Neural progenitor cell (in vitro differentiated cells): ENCODE results near the gene LARP6. TPM values are rescaled to one million over a fixed set of nuclear protein-coding genes. Genes with fewer than 3 reads are reported as not detected.
A peak's percentile ranks its signal among the peaks of the same experiment; 100 is the strongest.

Experiments used
- DNase-seq: peaks from one replicate; pipeline ENCODE4 v3.0.0-alpha.2; 2016; ENCODE audit warnings: low spot score
- H2AFZ ChIP-seq: fragments of 200-600 bp; sonication (generic); replicated peaks from 2 replicates; pipeline ENCODE4 v1.6.1; 2016; ENCODE audit warnings: antibody characterized with exemption
- H3F3A ChIP-seq: fragments of 200-600 bp; sonication (generic); 2 replicates; pipeline ENCODE4 v1.6.1; 2016; ENCODE audit warnings: antibody characterized with exemption, low read depth
- H3K27ac ChIP-seq: fragments of 200-600 bp; sonication (generic); 2 replicates; pipeline ENCODE4 v1.5.1; 2016; ENCODE audit warnings: mild to moderate bottlenecking
- H3K27me3 ChIP-seq: fragments of 200-600 bp; sonication (generic); 2 replicates; pipeline ENCODE4 v1.6.1; 2016; ENCODE audit warnings: mild to moderate bottlenecking, moderate library complexity
- H3K36me3 ChIP-seq: fragments of 200-600 bp; sonication (generic); 2 replicates; pipeline ENCODE4 v1.5.1; 2016
- H3K4me1 ChIP-seq: fragments of 200-600 bp; sonication (generic); 2 replicates; pipeline ENCODE4 v1.6.1; 2016; ENCODE audit warnings: mixed run types
- H3K4me2 ChIP-seq: fragments of 200-600 bp; sonication (generic); 2 replicates; pipeline ENCODE4 v1.6.1; 2016
- H3K4me3 ChIP-seq: fragments of 200-600 bp; sonication (generic); 2 replicates; pipeline ENCODE4 v1.5.1; 2016
- H3K79me2 ChIP-seq: fragments of 200-600 bp; sonication (generic); 2 replicates; pipeline ENCODE4 v1.6.1; 2016; ENCODE audit warnings: low read depth
- H3K9ac ChIP-seq: fragments of 200-600 bp; sonication (generic); 2 replicates; pipeline ENCODE4 v1.6.1; 2016
- H3K9me3 ChIP-seq: fragments of 200-600 bp; sonication (generic); 2 replicates; pipeline ENCODE4 v1.5.1; 2016; ENCODE audit warnings: low read depth
- H4K20me1 ChIP-seq: fragments of 200-600 bp; sonication (generic); 2 replicates; pipeline ENCODE4 v1.6.1; 2016; ENCODE audit warnings: low read depth
- H3K27ac Mint-ChIP-seq: 3 replicates; pipeline ENCODE4 v1.8.0; 2021; ENCODE audit warnings: mixed read lengths
- H3K27me3 Mint-ChIP-seq: 2 replicates; pipeline ENCODE4 v1.8.0; 2022; ENCODE audit warnings: low read depth, mild to moderate bottlenecking, inconsistent platforms, moderate library complexity, mixed read lengths; ENCODE audit not compliant: insufficient read depth
- H3K36me3 Mint-ChIP-seq: 3 replicates; pipeline ENCODE4 v1.8.0; 2021; ENCODE audit warnings: mixed read lengths
- H3K4me1 Mint-ChIP-seq: 3 replicates; pipeline ENCODE4 v1.8.0; 2021; ENCODE audit warnings: mixed read lengths
- H3K4me3 Mint-ChIP-seq: 3 replicates; pipeline ENCODE4 v1.8.0; 2021; ENCODE audit warnings: mild to moderate bottlenecking, moderate library complexity, mixed read lengths
- H3K9me3 Mint-ChIP-seq: 3 replicates; pipeline ENCODE4 v1.8.0; 2020; ENCODE audit warnings: mixed read lengths
- CTCF ChIP-seq: fragments of 200-600 bp; sonication (generic); IDR thresholded peaks from 2 replicates; pipeline ENCODE4 v1.5.1; 2017; ENCODE audit warnings: antibody characterized with exemption, mild to moderate bottlenecking
- EZH2 ChIP-seq: fragments of 200-600 bp; sonication (generic); IDR thresholded peaks from 2 replicates; pipeline ENCODE4 v1.6.1; 2017; ENCODE audit warnings: antibody characterized with exemption, mild to moderate bottlenecking, moderate library complexity
- EZH2phosphoT487 ChIP-seq: fragments of 200-600 bp; sonication (generic); IDR thresholded peaks from 2 replicates; pipeline ENCODE4 v1.6.1; 2017; ENCODE audit warnings: antibody characterized with exemption
- total RNA-seq: library from RNA; depleted of rRNA; stranded (reverse); fragments of >200 nt; gene quantifications from 2 replicates; pipeline ENCODE4 v1.2.3, GENCODE V29; 2015; ENCODE audit warnings: low replicate concordance

The LARP6 gene
- 18.6 and 19.3 TPM in 2 replicates for total RNA-seq

GRCh38 chr15:70853973-70854665 is at the start of gene LARP6:
Gene LARP6, minus strand, starts transcription at chr15:70854157. Its CDS starts 69 bp downstream, at chr15:70854088.
- Mint-ChIP-seq H3K4me1 (peaks cover 16% of the 10 kb centered on the region), H3K27me3 (peaks cover 13% of the 10 kb centered on the region), H3K4me3 (peak within 1 kb of the TSS; percentile 97), H3K9me3 (no peaks in the 10 kb centered on the region), H3K27ac (peak within 1 kb of the TSS; percentile 97), H3K36me3 (peaks cover 13% of the 10 kb centered on the region)
- TF ChIP-seq CTCF (no peak), EZH2 (no peak), EZH2phosphoT487 (no peak)
- peaks cover 16% of the 10 kb centered on the region for H4K20me1 ChIP-seq
- peak; percentile 89 for DNase-seq
- no peaks in the 10 kb centered on the region for H3K4me1 ChIP-seq
- H3F3A ChIP-seq = peaks cover 13% of the 10 kb centered on the region
- peaks cover 7% of the 10 kb centered on the region for H3K79me2 ChIP-seq
- H3K36me3 ChIP-seq = no peaks in the 10 kb centered on the region
- H3K27ac ChIP-seq = no peak within 1 kb of the TSS
- peak within 1 kb of the TSS; percentile 98 for H2AFZ ChIP-seq
- peak within 1 kb of the TSS; percentile 44 for H3K9ac ChIP-seq
- H3K4me2 ChIP-seq = peak within 1 kb of the TSS; percentile 79
- peak within 1 kb of the TSS; percentile 78 for H3K4me3 ChIP-seq
- peaks cover 18% of the 10 kb centered on the region for H3K27me3 ChIP-seq
- no peaks in the 10 kb centered on the region for H3K9me3 ChIP-seq

GRCh38 chr15:70902107-70902506 is 48.1 kb upstream of the LARP6 start:
- TF ChIP-seq CTCF (no peak), EZH2phosphoT487 (no peak), EZH2 (no peak)
- Mint-ChIP-seq H3K4me3 (no peak overlapping the region), H3K27me3 (no peaks in the 10 kb centered on the region), H3K9me3 (no peaks in the 10 kb centered on the region), H3K36me3 (peaks cover 19% of the 10 kb centered on the region), H3K4me1 (no peaks in the 10 kb centered on the region), H3K27ac (no peak overlapping the region)
- no peaks in the 10 kb centered on the region for H4K20me1 ChIP-seq
- H3K79me2 ChIP-seq = no peaks in the 10 kb centered on the region
- no peaks in the 10 kb centered on the region for H3K4me1 ChIP-seq
- DNase-seq = no peak
- H3K9ac ChIP-seq = no peak overlapping the region
- no peak overlapping the region for H3K27ac ChIP-seq
- no peak overlapping the region for H3K4me2 ChIP-seq
- no peak overlapping the region for H2AFZ ChIP-seq
- H3K27me3 ChIP-seq = no peaks in the 10 kb centered on the region
- no peaks in the 10 kb centered on the region for H3K36me3 ChIP-seq
- H3F3A ChIP-seq = no peaks in the 10 kb centered on the region
- no peak overlapping the region for H3K4me3 ChIP-seq
- no peaks in the 10 kb centered on the region for H3K9me3 ChIP-seq

- Histone ChIP-seq H3K36me3 (peaks cover 2% of the 10 kb centered on the region), H3F3A (peaks cover 18% of the 10 kb centered on the region), H3K27ac (no peak overlapping the region), H3K9me3 (no peaks in the 10 kb centered on the region), H3K9ac (no peak overlapping the region), H3K4me2 (peak overlapping the region; percentile 80), H3K79me2 (peaks cover 53% of the 10 kb centered on the region), H2AFZ (peak overlapping the region; percentile 89), H3K27me3 (no peaks in the 10 kb centered on the region), H3K4me3 (peak overlapping the region; percentile 69), H4K20me1 (no peaks in the 10 kb centered on the region), H3K4me1 (peaks cover 11% of the 10 kb centered on the region)
- no peaks in the 10 kb centered on the region for H3K27me3 Mint-ChIP-seq
- peak; percentile 37 for DNase-seq
- peaks cover 26% of the 10 kb centered on the region for H3K4me1 Mint-ChIP-seq
- TF ChIP-seq EZH2phosphoT487 (no peak), EZH2 (no peak), CTCF (peak; percentile 50)
- peak overlapping the region; percentile 98 for H3K27ac Mint-ChIP-seq
- H3K4me3 Mint-ChIP-seq = peak overlapping the region; percentile 98
- peaks cover 11% of the 10 kb centered on the region for H3K36me3 Mint-ChIP-seq
- H3K9me3 Mint-ChIP-seq = no peaks in the 10 kb centered on the region
Measured at GRCh38 chr15:70892912-70893560, 39.1 kb upstream of the LARP6 start.
